ENCODE data around the gene MEIS2.

The MEIS2 gene

DNA sequence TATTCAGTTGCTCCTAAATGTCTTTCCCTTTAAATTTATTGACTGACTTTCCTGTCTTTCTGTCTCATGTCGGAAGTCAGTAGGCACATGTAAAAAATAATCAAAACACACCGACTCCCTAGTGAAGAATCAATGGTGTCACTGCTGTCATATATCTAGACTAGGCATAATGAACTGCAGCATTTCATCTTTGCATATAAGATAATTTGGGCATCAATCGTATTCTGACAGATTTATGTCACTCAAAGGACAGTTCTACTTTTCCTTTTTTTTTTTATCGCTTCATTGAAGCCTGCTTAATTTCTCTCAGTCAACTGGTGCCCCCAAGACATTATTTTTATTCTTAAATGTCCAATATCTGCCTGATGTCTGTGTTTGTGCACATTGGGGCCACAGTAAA is 206.3 kb downstream of the MEIS2 start:
- H3K4me3 ChIP-seq (ENCODE audit: low read length) = no peak overlapping the region
- H3K27ac ChIP-seq (ENCODE audit: low read length) = no peak overlapping the region
- no peaks in the 10 kb centered on the region for H3K4me1 ChIP-seq (ENCODE audit: low read length)
- H4K20me1 ChIP-seq (ENCODE audit: insufficient read depth, low read length) = no peaks in the 10 kb centered on the region
- H3K4me2 ChIP-seq (ENCODE audit: low read length) = no peak overlapping the region
- no peak overlapping the region for H3K9ac ChIP-seq (ENCODE audit: low read length)
- no peaks in the 10 kb centered on the region for H3K79me2 ChIP-seq (ENCODE audit: low read length)
- no peak for TF ChIP-seq EZH2phosphoT487 (IDR thresholded peaks at IDR 0.05; ENCODE audit: low read depth)
- TF ChIP-seq, protein P1, sequence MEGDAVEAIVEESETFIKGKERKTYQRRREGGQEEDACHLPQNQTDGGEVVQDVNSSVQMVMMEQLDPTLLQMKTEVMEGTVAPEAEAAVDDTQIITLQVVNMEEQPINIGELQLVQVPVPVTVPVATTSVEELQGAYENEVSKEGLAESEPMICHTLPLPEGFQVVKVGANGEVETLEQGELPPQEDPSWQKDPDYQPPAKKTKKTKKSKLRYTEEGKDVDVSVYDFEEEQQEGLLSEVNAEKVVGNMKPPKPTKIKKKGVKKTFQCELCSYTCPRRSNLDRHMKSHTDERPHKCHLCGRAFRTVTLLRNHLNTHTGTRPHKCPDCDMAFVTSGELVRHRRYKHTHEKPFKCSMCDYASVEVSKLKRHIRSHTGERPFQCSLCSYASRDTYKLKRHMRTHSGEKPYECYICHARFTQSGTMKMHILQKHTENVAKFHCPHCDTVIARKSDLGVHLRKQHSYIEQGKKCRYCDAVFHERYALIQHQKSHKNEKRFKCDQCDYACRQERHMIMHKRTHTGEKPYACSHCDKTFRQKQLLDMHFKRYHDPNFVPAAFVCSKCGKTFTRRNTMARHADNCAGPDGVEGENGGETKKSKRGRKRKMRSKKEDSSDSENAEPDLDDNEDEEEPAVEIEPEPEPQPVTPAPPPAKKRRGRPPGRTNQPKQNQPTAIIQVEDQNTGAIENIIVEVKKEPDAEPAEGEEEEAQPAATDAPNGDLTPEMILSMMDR (IDR thresholded peaks at IDR 0.05; ENCODE audit: low read depth, low read length) = no peak
- H2AFZ ChIP-seq (ENCODE audit: low read depth, low read length) = no peak overlapping the region
- no peaks in the 10 kb centered on the region for H3K9me3 ChIP-seq (ENCODE audit: insufficient read depth, low read length)
- no peaks in the 10 kb centered on the region for H3K36me3 ChIP-seq (replicated peaks; ENCODE audit: low read depth, low read length)
- H3K27me3 ChIP-seq (ENCODE audit: low read depth, low read length) = no peaks in the 10 kb centered on the region

DNA sequence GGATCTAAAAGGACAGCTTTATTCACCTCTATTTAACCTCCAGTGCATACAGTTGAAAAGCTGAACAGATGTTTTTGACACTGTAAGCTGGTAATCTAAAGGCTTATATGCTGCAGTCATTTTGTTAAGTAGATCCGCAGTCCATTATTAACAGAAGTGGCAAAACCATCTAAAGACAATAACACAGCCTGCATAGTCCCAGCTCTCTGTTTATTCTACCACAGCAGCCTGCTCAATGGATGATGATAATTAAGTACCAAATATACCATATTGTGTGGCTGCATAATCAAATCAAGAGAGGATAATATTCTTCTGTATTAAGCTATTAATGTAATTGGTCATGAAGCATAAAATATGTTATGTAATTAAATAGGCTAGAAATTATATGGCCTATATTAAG is 207.1 kb downstream of the MEIS2 start:
- no peak overlapping the region for H3K4me2 ChIP-seq (ENCODE audit: low read length)
- no peak overlapping the region for H3K27ac ChIP-seq (ENCODE audit: low read length)
- no peak overlapping the region for H2AFZ ChIP-seq (ENCODE audit: low read depth, low read length)
- TF ChIP-seq, protein P1 (IDR thresholded peaks at IDR 0.05; ENCODE audit: low read depth, low read length) = no peak
- TF ChIP-seq EZH2phosphoT487 (IDR thresholded peaks at IDR 0.05; ENCODE audit: low read depth) = no peak
- no peak overlapping the region for H3K4me3 ChIP-seq (ENCODE audit: low read length)
- H3K9me3 ChIP-seq (ENCODE audit: insufficient read depth, low read length) = no peaks in the 10 kb centered on the region
- no peak overlapping the region for H3K9ac ChIP-seq (ENCODE audit: low read length)
- no peaks in the 10 kb centered on the region for H3K79me2 ChIP-seq (ENCODE audit: low read length)
- no peaks in the 10 kb centered on the region for H4K20me1 ChIP-seq (ENCODE audit: insufficient read depth, low read length)
- no peaks in the 10 kb centered on the region for H3K4me1 ChIP-seq (ENCODE audit: low read length)
- H3K36me3 ChIP-seq (replicated peaks; ENCODE audit: low read depth, low read length) = no peaks in the 10 kb centered on the region
- no peaks in the 10 kb centered on the region for H3K27me3 ChIP-seq (ENCODE audit: low read depth, low read length)

DNA sequence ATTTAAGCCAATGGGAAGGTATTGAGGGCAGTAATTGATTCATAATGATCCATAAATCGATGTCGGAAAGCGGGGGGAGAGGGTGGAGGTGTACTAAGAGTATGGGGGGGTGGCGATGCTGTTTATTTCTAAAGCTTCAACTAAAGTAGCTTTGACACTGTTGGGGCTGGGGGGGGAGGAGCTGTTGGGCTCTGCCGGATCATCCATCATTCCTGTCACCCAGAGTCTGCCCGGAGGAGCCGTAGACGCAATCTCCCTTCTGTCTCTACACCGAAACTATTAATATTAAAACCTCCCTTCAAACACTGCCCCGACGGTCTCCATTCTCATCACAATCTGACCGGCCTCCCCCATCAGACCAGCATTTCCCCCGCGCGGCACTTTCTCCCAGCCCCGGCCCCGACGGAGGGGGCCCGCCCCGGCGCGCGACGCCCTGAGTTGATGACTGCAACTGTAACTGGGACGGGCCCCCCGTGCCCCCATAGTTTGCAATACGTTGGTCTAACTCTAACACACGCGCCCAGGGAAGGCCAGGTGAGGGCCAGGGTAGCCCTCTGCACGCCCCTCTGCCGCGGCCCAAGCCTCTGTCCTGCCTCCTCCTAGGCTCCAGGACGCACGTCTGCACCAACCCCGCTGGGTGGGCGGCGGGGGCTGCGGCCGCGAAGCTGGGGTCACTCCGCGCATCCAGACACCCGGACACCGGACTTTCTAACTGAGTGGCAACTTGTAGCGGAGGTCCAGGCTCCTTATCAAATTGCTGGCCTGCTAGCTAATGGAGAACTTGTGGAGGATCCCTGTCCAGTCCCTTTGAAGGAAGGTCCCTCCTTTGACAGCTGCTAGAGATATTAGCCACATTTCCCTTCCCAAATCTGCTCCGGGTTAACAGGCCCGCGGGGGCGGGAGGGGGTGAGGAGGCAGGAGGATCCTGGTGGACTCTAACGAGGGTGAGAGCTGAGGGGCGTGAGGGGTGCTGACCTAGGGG is 212.0 kb downstream of the MEIS2 start:
- H3K4me3 ChIP-seq (ENCODE audit: low read length) = no peak overlapping the region
- TF ChIP-seq, protein P1 (IDR thresholded peaks at IDR 0.05; ENCODE audit: low read depth, low read length) = no peak
- no peak for TF ChIP-seq EZH2phosphoT487 (IDR thresholded peaks at IDR 0.05; ENCODE audit: low read depth)
- no peaks in the 10 kb centered on the region for H3K9me3 ChIP-seq (ENCODE audit: insufficient read depth, low read length)
- no peak overlapping the region for H3K4me2 ChIP-seq (ENCODE audit: low read length)
- H3K9ac ChIP-seq (ENCODE audit: low read length) = no peak overlapping the region
- H3K27me3 ChIP-seq (ENCODE audit: low read depth, low read length) = peaks cover 8% of the 10 kb centered on the region; the same call in 1 of the 2 replicates
- no peaks in the 10 kb centered on the region for H3K79me2 ChIP-seq (ENCODE audit: low read length)
- H3K27ac ChIP-seq (ENCODE audit: low read length) = no peak overlapping the region
- peaks cover 5% of the 10 kb centered on the region; the same call in 1 of the 2 replicates for H3K4me1 ChIP-seq (ENCODE audit: low read length)
- H2AFZ ChIP-seq (ENCODE audit: low read depth, low read length) = no peak overlapping the region
- no peaks in the 10 kb centered on the region for H4K20me1 ChIP-seq (ENCODE audit: insufficient read depth, low read length)
- H3K36me3 ChIP-seq (replicated peaks; ENCODE audit: low read depth, low read length) = no peaks in the 10 kb centered on the region

DNA sequence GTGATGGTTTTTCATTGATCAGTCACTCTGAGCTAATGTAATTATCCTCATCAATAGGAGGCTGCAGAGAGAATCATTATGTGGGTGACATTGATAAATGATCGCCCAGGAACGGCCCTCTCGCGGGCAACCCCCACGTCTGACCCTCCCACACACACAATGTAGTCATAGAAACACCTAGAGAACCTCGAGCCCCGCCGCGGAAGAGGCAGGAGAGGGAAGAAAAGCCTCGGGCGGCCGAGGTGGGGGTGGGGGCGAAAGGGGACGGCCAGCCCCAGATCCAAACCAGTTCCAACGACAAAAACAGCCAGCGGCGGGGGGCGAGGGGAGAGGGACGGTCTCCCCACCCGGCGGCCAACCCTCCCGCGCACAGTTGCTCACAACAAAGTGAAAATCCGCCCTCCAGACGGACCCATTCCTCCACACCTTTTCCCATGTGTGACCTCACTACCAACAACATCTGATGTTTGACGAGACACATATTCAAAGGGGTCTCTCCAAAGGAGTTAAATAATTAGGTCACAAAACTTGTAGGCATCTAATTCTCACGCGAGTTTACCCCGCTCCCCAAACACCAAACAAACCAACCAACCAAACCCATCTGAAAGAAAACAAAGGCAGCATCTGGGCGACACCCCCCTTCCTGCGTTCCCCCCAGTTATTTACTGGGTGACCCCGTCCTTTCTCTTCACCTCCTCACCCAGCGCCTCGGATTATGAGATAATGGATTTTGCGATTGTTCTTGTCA is 213.0 kb downstream of the MEIS2 start:
- Histone ChIP-seq H3K9ac (ENCODE audit: low read length) (no peak overlapping the region), H3K9me3 (ENCODE audit: insufficient read depth, low read length) (no peaks in the 10 kb centered on the region), H3K4me1 (ENCODE audit: low read length) (peaks cover 5% of the 10 kb centered on the region; the same call in 1 of the 2 replicates), H4K20me1 (ENCODE audit: insufficient read depth, low read length) (no peaks in the 10 kb centered on the region), H3K36me3 (replicated peaks; ENCODE audit: low read depth, low read length) (no peaks in the 10 kb centered on the region), H3K79me2 (ENCODE audit: low read length) (no peaks in the 10 kb centered on the region), H3K27me3 (ENCODE audit: low read depth, low read length) (peaks cover 16% of the 10 kb centered on the region), H3K27ac (ENCODE audit: low read length) (no peak overlapping the region), H3K4me3 (ENCODE audit: low read length) (no peak overlapping the region), H3K4me2 (ENCODE audit: low read length) (no peak overlapping the region), H2AFZ (ENCODE audit: low read depth, low read length) (no peak overlapping the region)
- no peak for TF ChIP-seq EZH2phosphoT487 (IDR thresholded peaks at IDR 0.05; ENCODE audit: low read depth)
- TF ChIP-seq, protein P1 (IDR thresholded peaks at IDR 0.05; ENCODE audit: low read depth, low read length) = no peak

Measured in OCI-LY3 (cell line).